OCI-LY7 (cell line): Measurements from ENCODE around the gene ORM2.

Experiments
- EZH2phosphoT487 ChIP-seq: fragments of 200-600 bp; sonication (generic); IDR thresholded peaks from 2 replicates; pipeline ENCODE4 v1.6.1; 2018; ENCODE audit warnings: low read depth, borderline replicate concordance, mild to moderate bottlenecking, mixed run types, antibody characterized with exemption, low read length, moderate library complexity, mixed read lengths
- TF ChIP-seq, protein P1 (sequence below): fragments of 200-600 bp; sonication (generic); conservative IDR thresholded peaks from 2 replicates; pipeline ENCODE4 v1.5.1; 2014; ENCODE audit warnings: mild to moderate bottlenecking, antibody characterized with exemption, low read length, moderate library complexity, mixed read lengths

DNA sequence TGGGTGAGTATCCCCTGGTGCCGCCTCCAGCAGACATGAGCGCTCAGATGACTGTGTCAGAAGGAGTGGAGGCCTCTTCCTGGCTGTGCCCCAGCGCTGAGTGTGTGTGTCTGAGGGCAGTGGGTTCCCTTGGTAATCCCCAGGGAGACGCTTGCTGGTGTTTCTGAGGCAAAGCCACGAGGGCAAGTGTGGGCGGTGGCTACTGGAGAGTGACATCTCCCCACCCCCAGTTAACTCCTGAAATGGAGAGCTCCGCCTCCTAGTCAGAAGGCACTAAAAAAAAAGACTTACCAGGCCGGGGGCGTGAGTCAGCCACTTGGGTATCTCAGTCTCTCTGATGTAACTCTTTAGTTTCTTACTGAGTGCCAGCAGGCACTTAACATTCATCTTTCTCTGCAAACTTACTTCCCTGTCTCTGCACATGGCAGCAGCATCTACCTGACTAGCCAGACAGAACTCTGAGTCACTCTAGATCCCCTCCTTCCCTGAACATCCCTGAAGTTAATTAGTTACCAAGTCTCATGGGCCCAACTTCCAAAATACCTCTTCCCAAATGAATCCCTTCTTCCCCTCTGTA lies 19.3 kb downstream of the ORM2 start:
- TF ChIP-seq, protein P1, sequence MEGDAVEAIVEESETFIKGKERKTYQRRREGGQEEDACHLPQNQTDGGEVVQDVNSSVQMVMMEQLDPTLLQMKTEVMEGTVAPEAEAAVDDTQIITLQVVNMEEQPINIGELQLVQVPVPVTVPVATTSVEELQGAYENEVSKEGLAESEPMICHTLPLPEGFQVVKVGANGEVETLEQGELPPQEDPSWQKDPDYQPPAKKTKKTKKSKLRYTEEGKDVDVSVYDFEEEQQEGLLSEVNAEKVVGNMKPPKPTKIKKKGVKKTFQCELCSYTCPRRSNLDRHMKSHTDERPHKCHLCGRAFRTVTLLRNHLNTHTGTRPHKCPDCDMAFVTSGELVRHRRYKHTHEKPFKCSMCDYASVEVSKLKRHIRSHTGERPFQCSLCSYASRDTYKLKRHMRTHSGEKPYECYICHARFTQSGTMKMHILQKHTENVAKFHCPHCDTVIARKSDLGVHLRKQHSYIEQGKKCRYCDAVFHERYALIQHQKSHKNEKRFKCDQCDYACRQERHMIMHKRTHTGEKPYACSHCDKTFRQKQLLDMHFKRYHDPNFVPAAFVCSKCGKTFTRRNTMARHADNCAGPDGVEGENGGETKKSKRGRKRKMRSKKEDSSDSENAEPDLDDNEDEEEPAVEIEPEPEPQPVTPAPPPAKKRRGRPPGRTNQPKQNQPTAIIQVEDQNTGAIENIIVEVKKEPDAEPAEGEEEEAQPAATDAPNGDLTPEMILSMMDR: no peak
- no peak for TF ChIP-seq EZH2phosphoT487
